HG03108 (cell line): ENCODE data around the gene OR52H1.

Experiments used
- ATAC-seq: cut with Tn5 transposase; IDR thresholded peaks from one replicate; pipeline ENCODE4 v1.9.1; 2021; ENCODE audit warnings: moderate library complexity; ENCODE audit not compliant: unreplicated experiment

OR52H1 gene

DNA sequence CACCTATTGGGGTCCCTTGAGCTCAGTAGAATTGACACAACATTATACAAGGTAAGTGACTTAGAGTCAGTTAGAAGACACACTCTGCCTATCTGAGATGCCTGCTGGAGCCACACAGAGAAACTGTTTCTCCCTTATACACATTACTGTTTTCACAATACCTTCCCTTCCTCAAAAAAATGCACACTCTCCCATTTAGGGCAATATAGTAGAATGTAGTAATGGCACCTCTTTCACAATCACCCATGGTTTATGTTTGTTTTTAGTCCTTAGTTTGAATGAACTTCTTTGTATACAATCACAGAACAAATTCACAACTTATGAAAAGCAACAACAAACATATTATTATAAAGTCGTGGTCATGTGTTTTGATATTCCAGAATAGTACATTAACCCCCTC lies 14.3 kb downstream of the OR52H1 start:
- no peak for ATAC-seq

DNA sequence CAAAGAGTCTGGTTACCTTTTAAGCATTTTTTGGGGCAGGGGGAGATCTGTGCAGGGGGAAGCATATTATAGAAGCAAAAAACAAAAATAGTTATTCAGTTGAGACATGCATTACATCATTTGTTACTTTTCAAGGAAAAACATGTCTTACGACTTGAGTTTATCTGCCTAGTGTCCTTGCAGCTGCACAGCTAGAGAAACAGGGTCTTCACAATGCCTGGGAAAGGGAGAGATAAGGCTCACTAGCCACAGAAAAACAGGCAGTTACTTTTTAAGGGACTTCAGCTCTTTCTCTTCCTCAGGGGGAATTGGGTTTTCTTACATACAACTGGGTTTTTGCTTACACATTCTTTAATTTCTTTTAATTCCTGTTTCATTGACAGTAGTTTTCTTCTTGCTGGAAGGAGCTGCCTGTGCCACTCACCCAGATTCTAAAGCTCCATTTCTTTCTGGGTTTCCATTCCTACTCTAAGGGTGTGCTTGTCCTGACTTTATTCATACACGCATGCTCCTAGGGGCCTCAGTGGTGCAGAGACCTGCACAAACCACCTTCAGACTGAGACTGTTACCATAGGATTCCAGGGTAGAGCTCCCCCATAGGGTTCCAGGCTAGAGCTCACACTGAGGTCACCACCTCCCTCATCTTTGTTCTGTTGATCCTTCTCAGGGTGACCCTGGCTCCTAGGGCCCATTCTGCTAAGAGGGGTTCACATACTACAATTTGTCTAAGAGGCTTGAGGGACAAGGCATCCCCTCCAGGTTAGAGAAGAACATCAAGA lies 17.1 kb downstream of the OR52H1 start:
- ATAC-seq, result no peak

DNA sequence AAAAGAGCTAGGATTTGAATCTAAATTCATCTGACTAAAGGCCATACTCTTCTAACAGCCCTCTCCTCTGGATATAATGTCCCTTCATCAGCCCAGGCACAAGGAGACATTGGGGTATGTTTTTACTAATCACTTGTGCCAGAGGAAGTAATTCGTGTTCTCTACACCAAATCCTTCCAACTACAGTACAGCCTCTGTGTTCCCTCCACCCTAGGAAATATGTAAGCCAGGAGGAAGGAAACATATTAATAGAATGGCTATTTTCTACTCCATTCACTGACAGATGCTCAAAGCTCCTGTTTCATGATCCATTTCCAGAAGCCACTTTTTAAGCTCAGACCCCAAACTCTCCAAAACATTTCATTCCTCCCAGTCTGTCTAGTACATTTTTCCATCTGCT lies 19.8 kb downstream of the OR52H1 start:
- no peak for ATAC-seq

DNA sequence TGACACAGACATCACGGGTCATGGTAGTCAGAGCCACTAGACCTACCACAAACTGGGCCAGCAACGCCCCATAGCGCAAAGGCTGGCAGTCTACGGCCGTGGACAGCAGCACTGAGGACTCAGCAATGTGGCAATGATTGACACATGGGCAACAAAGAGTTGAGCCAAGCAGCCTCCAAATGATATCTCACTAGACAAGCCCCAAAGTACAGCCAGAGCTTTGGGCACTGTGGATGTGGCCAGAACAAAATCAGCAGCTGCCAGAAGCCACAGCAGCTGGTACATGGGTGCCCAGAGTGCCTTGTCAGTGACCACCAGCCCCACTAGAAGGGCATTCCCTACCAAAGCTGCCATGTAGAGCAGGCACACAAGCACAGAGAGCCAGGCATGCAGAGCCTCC lies 20.6 kb downstream of the OR52H1 start:
- no peak for ATAC-seq

DNA sequence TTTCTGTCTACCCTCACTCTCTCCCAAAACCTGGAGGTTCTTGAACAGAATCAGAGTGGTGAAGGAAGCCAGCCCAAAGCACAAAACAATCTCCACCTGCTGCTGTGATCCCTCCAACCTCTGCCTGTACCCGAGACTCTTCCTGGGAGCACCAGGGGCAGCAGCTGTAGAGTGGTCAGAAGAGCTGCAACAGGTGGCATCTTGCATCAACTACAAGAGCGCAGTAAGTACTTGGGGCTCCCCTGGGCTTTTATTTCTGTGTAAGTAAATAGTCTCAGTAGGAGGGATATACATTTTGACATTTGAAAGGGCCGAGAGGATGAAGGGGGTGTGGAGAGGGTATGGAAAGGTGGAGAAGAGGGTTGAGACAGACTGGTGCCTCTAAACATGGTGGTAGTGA lies 23.6 kb downstream of the OR52H1 start:
- ATAC-seq, result no peak

DNA sequence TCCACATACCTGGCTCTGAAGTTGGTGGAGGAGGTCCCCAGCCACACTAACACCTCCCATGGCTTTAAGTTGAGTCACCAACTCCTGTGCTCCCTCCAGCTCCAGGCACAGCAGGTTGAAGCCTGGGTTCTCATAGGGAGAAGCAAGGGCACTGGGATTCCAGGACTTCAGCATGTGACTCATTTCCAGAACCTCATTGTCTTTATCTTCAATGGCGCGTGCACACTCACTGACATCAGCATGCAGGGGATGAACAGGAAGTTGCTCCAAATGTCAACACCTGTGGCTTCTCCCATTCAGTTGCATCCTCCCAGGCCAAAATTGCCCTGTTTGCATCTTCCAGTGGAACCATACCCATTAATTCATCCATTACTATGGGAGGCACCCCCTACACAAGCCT lies 26.0 kb downstream of the OR52H1 start:
- ATAC-seq, result no peak

DNA sequence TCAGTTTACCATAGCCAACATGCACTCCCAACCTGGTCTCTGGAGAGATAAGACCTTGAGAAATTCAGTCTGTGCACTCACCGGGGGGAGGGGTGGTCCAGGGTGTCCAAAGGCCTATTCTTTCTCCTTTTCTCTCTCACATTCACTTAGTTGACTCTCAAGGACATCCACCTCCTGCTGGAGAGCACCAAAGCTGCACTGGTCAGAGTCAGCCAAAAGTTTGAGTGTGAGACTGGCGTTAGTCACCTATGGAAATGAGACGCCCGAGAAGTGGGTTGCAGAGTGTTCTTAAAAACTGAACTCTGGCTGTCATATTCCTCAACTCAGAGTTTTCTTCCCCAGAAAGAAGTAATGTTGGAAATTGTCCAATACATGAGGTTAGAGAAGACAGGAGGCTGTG lies 26.8 kb downstream of the OR52H1 start:
- ATAC-seq, result no peak

DNA sequence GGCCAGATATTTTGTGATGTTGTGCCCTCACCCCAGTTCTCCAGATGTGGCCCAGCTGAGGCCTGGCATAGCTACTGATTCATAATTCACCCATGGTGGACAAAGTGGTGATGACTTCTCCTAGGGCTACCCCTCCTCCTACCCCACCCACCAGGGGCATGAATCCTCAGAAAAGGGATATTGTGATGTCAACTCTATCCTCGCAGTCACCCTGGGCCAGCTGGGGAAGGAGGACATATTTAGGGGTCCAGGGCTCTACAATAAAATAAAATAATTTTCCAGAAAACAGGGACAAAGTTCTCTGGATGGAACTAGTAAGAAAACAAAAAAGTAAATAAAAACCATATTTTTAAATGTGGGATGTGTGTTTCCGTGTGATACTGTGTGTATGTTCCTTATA lies 31.7 kb downstream of the OR52H1 start, which contains the start of gene UBQLNL:
TSS of gene UBQLNL (minus strand) at position 101 of the 400 bp plus-strand sequence. CDS start 258 bp downstream, outside the sequence.
- no peak for ATAC-seq

DNA sequence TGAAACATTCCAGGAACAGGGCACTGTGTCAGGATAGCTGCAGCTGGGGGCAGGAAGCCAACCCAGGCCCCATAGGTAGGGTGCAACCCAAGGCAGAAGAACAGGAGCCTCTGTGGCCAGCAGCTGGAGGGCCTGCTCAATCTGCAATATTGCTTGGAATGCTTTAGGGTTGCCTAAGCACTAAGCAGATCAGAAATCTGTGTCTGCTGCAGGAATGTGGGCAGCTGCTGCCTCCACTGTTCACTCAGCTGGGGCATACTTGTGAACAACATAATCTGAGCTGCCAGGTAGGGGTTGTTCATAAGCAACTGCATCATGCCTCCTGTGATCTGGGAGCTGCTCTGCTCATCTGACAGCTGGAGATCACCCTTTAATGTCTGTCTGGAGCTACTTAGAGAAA lies 33.5 kb downstream of the OR52H1 start:
- ATAC-seq, result no peak

DNA sequence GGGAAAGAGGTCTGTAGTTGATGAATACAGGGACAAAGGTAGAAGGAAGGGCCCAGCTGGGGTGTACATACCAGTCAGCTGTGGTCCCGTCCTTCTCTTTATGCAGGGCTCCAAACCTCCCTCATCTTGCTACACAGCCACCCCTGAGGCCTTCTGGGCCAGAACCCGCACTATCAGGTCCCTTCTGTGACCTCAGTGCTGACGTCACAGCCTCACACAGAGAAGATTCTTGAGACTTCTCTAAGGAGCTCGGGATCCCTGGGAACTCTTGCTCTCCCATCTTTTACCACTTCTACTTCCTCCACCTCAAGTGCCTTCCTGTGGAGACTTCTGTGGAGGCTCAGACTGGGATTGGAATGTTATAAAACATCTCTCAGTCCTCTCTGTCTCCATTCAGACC lies 38.5 kb downstream of the OR52H1 start, which contains the start of gene UBQLN3:
TSS of gene UBQLN3 (minus strand) at position 155 of the 400 bp plus-strand sequence. CDS start 399 bp downstream, outside the sequence.
- ATAC-seq, result no peak

DNA sequence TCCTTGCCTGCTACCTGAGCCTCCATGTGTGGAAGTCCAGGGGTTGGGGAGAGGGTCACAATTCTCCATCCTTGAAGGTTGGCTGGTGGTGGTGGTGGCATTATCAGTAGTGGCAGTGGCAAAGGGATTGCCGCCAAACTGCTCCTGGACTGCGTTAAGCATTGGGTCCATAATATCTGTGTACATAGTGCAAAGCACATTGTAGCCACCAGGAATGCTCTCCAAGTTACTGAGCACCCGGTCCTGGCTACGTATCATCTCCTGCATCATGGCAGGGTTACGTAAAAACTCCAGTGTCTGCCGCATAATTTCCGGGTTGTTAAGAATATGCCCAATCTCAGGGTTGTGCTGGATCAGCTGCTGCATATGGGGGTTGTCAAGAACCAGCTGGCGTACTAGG lies 39.7 kb downstream of the OR52H1 start:
- ATAC-seq, result no peak

DNA sequence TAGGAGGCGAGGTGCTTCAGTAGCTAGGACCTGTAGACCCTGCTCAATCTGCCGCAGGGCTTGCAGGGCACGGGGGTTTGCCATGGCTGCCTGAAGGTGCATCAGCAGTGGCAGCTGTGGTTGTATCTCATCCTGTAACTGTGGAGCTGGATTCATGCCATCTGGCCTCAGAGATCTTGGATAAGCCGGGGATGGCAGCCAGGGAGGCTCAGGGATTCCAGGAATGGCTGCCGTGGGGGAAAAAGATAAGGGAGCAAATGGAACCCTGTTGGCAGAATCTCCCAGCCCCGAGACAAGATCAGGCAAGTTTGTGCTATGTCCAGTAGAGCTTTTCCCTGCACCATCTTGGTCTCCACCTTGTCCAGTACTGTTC lies 40.4 kb downstream of the OR52H1 start:
- no peak for ATAC-seq

DNA sequence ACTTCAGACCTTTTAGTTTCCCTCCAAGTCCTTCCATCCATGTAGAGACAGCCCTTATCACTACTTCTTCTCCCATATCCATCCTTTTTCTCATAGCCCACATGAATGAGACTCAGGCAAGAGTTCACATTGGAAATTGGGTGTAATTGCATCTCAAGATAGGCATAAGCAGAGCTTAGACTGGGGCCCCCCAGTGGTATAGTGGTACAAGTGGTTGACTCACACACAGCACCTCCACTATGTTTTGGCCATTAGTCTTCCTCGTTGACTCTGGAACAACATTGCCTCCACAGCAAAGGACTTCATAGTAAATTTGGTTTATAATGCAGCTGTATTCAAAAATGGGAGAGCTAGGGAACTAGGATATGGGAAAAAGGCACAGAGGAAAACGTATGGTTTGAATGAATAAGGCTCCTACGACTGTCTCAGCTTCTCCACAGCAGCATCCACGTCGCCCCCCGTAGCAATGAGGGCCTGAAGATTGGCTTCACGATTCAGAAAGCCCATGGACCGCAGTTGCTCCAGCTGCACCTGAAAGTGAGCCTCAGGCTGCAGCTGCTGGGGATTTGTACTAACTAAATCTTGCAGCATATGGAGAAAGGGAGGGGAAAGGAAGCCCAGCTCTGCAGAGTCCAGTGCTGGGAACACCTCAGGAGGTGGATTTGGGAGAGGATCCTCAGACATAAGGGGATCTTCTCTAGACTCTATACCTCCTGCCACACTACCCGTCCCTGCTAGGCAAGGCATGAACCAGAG lies 41.0 kb downstream of the OR52H1 start:
- ATAC-seq, result no peak

DNA sequence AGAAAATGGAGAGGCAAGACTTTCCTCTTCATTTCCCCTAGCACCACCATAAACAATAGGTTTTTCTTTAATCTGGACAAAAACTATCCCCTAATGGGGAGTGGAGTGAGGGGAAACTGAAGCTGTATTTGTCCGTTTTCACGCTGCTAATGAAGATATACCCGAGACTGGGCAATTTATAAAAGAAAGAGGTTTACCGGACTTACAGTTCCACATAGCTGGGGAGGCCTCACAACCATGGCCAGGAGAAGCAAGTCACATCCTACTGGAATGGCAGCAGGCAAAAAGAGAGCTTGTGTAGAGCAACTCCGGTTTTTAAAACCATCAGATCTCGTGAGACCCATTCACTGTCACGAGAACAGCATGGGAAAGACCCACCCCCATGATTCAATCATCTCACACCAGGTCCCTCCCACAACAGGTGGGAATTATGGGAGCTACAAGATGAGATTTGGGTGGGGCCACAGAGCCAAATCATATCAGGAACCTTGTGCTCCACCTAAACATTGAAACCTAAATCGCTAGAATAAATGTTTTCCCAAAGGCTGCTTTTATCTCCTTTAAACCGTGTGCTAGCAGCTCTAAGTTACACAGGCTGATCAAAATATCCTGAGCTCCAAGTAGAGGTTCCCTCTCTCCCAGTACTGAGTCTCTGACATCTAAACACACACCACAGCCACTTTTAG lies 42.8 kb downstream of the OR52H1 start:
- no peak for ATAC-seq

DNA sequence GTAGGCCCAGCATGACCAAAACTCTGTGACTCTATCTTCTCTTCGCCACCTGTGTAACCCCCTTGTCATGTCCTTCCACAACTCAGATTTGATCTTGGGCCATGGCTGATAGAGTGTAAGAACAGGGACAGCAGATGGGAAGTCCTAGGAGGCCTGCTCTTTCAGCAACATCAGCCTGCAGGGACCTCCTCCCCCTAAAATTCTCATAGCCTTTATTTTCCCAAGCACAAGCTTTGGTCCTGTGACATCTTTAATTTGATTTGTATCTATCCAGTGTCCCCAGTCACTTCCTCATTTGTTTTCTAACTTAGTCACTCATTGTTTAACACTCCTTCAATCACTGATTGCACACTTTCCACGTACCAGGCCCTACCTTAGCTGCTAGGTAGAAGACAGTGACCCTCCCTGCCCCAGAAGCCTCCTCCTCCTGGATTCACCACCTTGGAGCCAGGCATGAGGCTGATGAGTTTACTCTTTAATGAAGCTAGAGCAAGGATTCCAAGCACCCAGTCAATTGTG lies 43.9 kb downstream of the OR52H1 start:
- no peak for ATAC-seq

DNA sequence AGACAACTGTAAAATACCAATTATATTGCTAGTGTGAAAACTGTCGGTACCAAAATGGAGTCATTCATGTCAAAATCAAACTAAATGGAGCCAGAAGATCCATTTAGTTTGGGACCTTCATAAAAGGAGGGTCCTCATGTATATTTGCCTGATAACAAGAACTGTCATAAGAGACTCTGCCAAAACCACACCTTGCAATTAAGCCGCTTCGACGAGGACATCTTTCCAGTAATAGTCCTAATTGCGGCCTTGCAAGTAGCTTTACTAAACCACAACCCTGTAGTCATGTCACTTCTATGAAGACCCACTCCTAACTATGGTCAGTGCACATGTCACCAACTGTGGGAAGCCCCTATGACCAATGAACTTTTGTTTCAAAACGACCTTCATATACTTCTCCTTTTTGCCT lies 47.9 kb downstream of the OR52H1 start:
- ATAC-seq, result no peak

DNA sequence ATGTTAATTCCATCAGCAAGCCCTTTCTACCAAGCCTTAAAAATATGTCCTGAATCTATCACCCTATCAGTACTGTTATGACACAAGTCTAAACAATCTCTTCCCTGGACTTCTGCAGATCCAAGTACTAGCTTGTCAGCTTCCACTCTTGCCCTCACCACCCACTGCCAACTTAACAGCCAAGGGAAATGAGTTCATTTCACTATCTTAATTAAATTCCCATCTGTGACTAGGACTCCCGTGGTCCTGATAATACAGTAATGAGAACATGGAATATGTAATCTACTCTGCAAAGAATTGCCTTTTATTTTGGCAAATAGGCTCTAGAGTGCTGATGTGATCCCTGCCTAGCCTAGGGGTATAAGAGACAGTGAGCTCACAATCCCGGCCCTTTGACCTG lies 48.7 kb downstream of the OR52H1 start:
- no peak for ATAC-seq
